ENCODE data around the gene POMGNT1.
A peak's percentile ranks its signal among the peaks of the same experiment; 100 is the strongest.

Gene POMGNT1

DNA sequence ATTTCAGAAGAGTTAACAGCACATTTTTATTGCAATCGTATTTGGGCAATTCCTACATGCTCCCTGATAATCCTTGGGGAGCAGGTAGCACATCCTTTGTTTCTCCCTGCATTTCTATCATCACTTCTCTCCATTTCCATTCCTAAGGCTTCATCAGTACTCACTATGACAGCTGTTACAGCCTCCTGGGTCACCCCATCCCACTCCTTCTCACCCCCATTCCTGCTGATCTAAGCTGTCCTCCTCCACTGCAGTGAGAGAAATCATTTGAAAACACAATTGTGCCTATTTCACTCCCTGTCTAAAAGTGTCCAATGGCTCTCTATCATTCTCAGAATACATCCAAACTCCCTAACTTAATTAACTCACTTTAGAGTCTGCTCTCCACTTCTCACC is 40.3 kb downstream of the POMGNT1 start:
- no peak for DNase-seq

DNA sequence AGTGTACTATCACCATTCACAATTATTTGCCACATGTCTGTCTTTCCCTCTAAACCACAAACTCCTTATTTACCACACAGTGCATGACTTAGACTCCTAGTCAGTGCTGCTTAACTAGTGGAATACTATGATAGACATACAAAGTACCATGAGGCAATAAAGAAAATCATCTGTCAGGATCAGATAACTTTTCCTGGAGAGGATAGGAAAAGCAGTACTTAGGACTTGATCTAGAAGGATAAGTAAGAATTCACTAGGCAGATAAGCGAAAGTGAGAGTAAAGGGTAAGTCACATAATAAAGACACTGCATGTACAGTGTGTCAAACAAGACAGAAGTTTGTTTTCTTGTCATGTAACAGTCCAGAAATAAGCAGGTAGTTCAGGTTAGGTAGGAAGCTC is 44.5 kb downstream of the POMGNT1 start:
- DNase-seq, result no peak

DNA sequence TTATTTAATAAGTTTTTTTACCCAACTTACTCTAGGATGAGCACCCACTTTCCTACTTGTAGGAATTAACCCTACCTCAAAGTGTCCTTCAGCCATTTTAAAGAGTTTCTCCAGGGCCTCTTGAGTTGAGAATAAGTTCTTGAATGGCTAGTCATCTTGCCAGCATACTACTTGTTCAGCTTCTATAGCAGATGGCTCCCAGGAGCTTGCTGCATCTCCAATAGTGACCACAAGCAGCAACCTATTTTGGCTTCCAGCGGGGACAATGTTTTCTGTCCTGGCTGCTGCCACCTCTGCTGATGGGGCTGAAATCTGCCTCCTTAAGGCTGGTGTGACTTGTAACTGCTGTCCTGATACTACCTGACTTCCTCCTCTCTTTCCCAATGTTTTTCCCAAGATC is 45.0 kb downstream of the POMGNT1 start:
- DNase-seq, result no peak

DNA sequence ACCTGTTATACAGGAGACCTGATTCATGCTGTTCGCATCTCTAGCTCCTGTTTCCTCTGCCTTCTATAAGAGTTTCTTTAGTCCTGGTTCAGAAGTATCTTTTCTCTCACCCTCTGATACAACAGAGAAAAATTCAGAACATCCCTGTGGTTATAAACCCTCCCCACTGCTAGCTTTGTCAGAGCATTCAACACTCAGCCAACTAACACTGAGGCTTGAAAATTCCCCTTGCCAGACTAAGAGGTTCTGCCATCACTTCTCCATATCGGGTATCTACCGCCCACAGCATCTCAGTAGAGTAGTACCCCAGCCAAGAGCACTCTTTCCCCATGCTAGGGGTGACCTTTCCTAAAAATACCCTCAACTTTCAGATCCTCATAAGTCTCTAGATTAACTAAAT is 46.2 kb downstream of the POMGNT1 start:
- DNase-seq, result peak; percentile 76

DNA sequence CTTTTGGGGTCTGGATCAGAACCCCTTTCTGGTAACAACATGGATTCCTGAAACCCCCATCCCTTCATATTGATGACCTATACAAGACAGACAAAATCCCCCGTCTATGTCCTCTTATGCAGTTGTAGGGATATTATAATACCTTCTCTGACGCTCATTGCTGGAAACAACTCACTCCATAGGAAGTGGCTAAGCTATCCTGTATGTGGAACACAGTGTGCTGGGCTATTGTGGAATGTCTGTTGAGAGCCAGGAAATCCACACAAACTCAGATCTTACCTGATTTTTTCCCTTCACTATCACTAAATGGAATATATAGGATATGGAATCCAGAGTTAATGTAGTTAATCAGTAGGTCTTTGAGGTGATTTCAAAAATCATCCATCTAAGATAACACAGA is 48.1 kb downstream of the POMGNT1 start:
- DNase-seq, result no peak

DNA sequence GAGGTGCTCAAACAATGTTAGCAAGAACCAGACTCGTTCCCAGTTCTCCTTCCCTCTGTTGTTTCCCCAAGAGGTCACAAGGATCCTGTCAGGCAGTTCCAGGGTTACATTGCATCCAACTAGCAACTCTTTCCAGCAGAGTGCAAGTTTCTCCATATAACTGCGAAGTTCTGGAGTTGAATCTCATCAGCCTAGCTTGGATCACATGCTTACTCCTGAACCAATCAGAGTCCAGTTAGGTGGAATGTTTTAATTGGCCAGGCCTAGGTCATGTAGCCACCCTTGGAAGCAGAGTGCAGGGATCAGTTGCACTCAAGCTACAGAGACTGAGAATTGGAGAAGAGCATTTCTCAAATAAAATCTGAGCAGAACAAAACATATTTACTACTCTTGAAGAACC is 49.9 kb downstream of the POMGNT1 start:
- no peak for DNase-seq

Data from fibroblast of skin of back (primary cell).